ENCODE data around the gene RD3L.

DNA sequence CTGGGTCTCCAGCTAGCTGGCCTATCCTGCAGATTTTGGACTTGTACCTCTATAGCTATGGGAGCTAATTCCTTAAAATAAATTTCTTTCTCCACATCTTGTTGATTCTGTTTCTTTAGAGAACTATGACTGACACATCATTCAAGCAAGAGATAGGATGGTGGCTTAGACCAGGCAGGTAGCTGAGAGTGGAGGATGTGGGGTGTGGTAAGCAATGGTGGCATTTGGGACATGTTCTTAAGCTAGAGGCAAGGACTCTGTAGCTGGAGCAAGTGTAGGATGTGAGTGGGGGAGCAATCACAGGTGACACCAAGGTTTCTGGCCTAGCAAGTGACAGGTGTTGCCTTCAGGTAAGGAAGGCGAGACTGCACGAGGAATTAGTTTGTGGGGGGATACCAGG, 7.2 kb downstream of the RD3L start:
- TF ChIP-seq RFX5 (IDR thresholded peaks at IDR 0.05; ENCODE audit: low read depth, low read length), result no peak
- TF ChIP-seq, protein P1, sequence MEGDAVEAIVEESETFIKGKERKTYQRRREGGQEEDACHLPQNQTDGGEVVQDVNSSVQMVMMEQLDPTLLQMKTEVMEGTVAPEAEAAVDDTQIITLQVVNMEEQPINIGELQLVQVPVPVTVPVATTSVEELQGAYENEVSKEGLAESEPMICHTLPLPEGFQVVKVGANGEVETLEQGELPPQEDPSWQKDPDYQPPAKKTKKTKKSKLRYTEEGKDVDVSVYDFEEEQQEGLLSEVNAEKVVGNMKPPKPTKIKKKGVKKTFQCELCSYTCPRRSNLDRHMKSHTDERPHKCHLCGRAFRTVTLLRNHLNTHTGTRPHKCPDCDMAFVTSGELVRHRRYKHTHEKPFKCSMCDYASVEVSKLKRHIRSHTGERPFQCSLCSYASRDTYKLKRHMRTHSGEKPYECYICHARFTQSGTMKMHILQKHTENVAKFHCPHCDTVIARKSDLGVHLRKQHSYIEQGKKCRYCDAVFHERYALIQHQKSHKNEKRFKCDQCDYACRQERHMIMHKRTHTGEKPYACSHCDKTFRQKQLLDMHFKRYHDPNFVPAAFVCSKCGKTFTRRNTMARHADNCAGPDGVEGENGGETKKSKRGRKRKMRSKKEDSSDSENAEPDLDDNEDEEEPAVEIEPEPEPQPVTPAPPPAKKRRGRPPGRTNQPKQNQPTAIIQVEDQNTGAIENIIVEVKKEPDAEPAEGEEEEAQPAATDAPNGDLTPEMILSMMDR (conservative IDR thresholded peaks at IDR 0.05; ENCODE audit: low read depth, low read length), result no peak
- TF ChIP-seq MXI1 (IDR thresholded peaks at IDR 0.05; ENCODE audit: borderline replicate concordance, low read depth, low read length), result no peak
- no peak for TF ChIP-seq POLR2A (IDR thresholded peaks at IDR 0.05; ENCODE audit: low read depth, low read length)
- TF ChIP-seq, protein P2, sequence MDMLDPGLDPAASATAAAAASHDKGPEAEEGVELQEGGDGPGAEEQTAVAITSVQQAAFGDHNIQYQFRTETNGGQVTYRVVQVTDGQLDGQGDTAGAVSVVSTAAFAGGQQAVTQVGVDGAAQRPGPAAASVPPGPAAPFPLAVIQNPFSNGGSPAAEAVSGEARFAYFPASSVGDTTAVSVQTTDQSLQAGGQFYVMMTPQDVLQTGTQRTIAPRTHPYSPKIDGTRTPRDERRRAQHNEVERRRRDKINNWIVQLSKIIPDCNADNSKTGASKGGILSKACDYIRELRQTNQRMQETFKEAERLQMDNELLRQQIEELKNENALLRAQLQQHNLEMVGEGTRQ (IDR thresholded peaks at IDR 0.05; ENCODE audit: low read depth, low read length), result no peak
- no peak for TF ChIP-seq CEBPB (IDR thresholded peaks at IDR 0.05; ENCODE audit: low read depth, low read length)
- no peak for TF ChIP-seq FOS (IDR thresholded peaks at IDR 0.05; ENCODE audit: low read depth, low read length)
- no peak for TF ChIP-seq BHLHE40 (IDR thresholded peaks at IDR 0.05; ENCODE audit: low read depth, low read length)
